Adipocyte (in vitro differentiated cells): ENCODE results near the gene HELQ.
"Not testable (repeated sequence)": the region's sequence is repeated elsewhere in the genome, so short reads cannot be mapped to it uniquely, and the experiment has no call there.

Experiments used
- DNase-seq: peaks from one replicate; pipeline ENCODE4 v3.0.0-alpha.2; 2015; ENCODE audit warnings: low read depth
- H3K27me3 ChIP-seq: replicated peaks from 2 replicates; pipeline ENCODE4 v1.7.0; 2013; ENCODE audit warnings: mild to moderate bottlenecking, low read length, moderate library complexity; ENCODE audit not compliant: control insufficient read depth, insufficient read depth
- H3K36me3 ChIP-seq: 2 replicates; pipeline ENCODE4 v1.7.0; 2013; ENCODE audit warnings: low read length, mild to moderate bottlenecking, moderate library complexity; ENCODE audit not compliant: control insufficient read depth, insufficient read depth, severe bottlenecking
- H3K4me1 ChIP-seq: 2 replicates; pipeline ENCODE4 v1.7.0; 2013; ENCODE audit warnings: mild to moderate bottlenecking, low read length, moderate library complexity; ENCODE audit not compliant: control insufficient read depth, insufficient read depth
- H3K4me3 ChIP-seq: 2 replicates; pipeline ENCODE4 v1.7.0; 2013; ENCODE audit warnings: mild to moderate bottlenecking, low read length, moderate library complexity
- H3K9ac ChIP-seq: 2 replicates; pipeline ENCODE4 v1.7.0; 2013; ENCODE audit warnings: mild to moderate bottlenecking, low read length, moderate library complexity
- H3K9me3 ChIP-seq: 2 replicates; pipeline ENCODE4 v1.7.0; 2013; ENCODE audit warnings: mild to moderate bottlenecking, low read length, moderate library complexity; ENCODE audit not compliant: control insufficient read depth

HELQ gene

DNA sequence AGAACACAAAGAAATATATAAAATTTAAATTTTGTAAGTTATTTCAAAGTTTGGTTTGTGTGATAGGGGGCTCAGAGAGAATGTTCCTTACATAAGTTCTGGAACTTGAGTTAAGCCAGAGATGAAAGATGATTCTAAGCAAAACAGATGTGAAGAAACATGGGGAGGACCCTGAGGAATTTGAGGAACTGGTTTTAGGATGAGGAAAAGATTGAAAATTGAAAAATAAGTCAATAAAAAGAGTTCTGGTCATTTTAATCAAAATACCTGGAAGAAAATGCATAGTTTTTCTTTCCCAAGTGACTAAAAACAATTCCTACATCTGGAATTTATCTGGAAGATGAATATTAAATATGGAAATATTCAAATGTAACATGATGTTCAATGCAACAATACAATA is 37.4 kb downstream of the HELQ start:
- H3K4me1 ChIP-seq = no peaks in the 10 kb centered on the region
- no peak for DNase-seq
- H3K36me3 ChIP-seq = peaks cover 81% of the 10 kb centered on the region
- H3K27me3 ChIP-seq = no peaks in the 10 kb centered on the region
- H3K4me3 ChIP-seq = no peak overlapping the region
- no peaks in the 10 kb centered on the region for H3K9me3 ChIP-seq
- no peak overlapping the region for H3K9ac ChIP-seq

GRCh38 chr4:83417566-83417965 is 38.1 kb downstream of the HELQ start:
- Histone ChIP-seq H3K27me3 (no peaks in the 10 kb centered on the region), H3K9me3 (no peaks in the 10 kb centered on the region), H3K4me3 (no peak overlapping the region), H3K36me3 (peaks cover 83% of the 10 kb centered on the region), H3K4me1 (no peaks in the 10 kb centered on the region), H3K9ac (no peak overlapping the region)
- DNase-seq = no peak

- Histone ChIP-seq H3K9me3 (no peaks in the 10 kb centered on the region), H3K36me3 (peaks cover 74% of the 10 kb centered on the region), H3K9ac (no peak overlapping the region), H3K27me3 (no peaks in the 10 kb centered on the region), H3K4me3 (no peak overlapping the region), H3K4me1 (no peaks in the 10 kb centered on the region)
- no peak for DNase-seq
These were observed 41.9 kb downstream of the HELQ start for GRCh38 chr4:83413676-83414075.

DNA sequence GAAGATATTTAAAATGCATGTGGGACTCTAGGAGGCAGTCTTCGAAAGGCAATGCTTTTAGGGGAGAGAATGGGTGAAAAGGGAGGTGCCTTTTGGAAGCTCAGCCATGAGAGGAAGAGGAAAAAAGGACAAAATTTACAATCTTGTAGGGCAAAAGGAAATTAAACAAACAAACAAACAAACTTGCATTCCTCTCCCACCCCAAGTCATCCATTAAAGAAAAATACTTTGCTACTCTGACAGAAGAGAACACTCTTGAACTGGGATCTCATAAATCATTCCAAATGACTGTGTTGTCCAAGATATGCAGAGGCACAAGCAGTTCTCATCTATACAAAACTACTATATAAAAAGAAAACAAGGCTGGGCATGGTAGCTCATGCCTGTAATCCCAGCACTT is 46.7 kb downstream of the HELQ start:
- H3K9me3 ChIP-seq = no peaks in the 10 kb centered on the region
- H3K36me3 ChIP-seq = peaks cover 47% of the 10 kb centered on the region
- H3K4me1 ChIP-seq = peaks cover 2% of the 10 kb centered on the region
- H3K9ac ChIP-seq = no peak overlapping the region
- H3K27me3 ChIP-seq = no peaks in the 10 kb centered on the region
- H3K4me3 ChIP-seq = no peak overlapping the region
- DNase-seq = no peak

DNA sequence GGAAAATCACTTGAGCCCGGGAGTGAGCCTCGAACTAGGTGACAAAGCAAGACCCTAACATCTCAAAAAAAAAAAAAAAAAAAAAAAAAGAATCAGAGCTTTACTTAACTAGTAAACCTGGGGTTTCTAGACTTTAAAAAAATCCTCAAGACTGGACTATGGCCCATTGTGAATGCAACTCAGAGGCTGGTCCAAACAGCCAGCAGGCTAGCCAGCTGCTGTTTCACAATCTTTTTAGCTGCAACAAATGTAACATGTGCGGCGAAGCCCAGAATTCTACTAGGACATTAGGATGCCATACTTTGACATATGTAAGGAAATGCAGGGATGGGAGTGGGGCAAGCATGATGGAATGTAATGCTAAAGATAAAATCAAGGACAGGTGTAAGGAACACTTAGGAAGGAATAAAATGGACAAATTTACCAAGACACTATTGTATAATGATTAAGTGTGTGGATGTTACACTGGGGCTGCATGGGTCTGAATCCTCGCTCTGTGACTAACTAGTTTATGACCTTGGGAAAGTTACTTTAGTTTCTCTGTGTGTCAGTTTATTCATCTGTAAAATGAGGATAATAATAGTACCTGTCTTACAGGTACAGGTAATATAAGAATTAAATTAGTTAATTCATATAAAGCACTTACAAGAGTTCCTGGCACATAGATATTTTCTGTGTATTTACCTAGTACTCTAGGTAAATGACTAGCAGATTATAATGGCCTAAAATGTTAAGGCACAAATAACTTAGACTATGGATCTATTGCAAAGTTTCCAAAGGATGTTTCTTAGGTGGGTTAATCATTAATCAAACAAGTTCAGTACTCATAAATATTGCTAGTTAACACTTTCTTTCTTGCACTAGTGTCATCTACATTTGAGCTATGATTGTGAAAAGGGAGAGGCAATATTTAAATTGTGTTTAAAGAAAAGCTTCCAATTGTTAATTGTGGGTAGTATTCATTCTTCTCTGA is 49.5 kb downstream of the HELQ start:
- Histone ChIP-seq H3K9me3 (no peaks in the 10 kb centered on the region), H3K27me3 (no peaks in the 10 kb centered on the region), H3K36me3 (peaks cover 29% of the 10 kb centered on the region), H3K9ac (no peak overlapping the region), H3K4me3 (no peak overlapping the region), H3K4me1 (peaks cover 2% of the 10 kb centered on the region)
- no peak for DNase-seq

DNA sequence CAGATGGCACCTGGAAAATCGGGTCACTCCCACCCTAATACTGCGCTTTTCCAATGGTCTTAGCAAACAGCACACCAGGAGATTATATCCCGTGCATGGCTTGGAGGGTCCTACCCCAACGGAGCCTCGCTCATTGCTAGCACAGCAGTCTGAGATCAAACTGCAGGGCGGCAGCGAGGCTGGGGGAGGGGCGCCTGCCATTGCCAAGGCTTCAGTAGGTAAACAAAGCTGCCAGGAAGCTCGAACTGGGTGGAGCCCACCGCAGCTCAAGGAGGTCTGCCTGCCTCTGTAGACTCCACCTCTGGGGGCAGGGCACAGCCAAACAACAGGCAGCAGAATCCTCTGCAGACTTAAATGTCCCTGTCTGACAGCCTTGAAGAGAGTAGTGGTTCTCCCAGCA is 57.5 kb downstream of the HELQ start:
- not testable (repeated sequence) for H3K9ac ChIP-seq, H3K9me3 ChIP-seq, H3K27me3 ChIP-seq, H3K4me3 ChIP-seq, H3K36me3 ChIP-seq, DNase-seq, H3K4me1 ChIP-seq

DNA sequence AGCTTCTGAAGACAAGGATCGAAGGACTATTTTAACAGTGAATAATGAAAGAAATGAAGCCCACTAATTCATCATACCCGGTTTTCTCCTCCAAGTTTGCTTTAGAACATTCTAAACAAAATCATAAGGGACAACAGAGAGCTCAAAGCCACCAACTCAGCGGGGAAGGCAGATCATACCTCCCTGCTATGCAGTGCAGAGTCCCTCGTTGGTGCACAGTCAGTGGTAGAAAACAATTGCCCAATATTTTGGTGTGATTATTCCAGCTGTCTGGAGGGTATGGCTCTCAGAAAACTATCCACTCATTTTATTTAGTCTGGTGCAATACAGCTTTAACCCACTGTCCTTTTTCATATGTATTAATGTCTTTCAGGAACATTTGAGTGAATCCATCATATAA is 61.7 kb downstream of the HELQ start:
- no peaks in the 10 kb centered on the region for H3K27me3 ChIP-seq
- no peak overlapping the region for H3K9ac ChIP-seq
- no peaks in the 10 kb centered on the region for H3K9me3 ChIP-seq
- H3K4me1 ChIP-seq = no peaks in the 10 kb centered on the region
- H3K4me3 ChIP-seq = no peak overlapping the region
- no peaks in the 10 kb centered on the region for H3K36me3 ChIP-seq
- no peak for DNase-seq

- no peak for DNase-seq
- H3K4me3 ChIP-seq = no peak overlapping the region
- H3K9ac ChIP-seq = no peak overlapping the region
- peaks cover 5% of the 10 kb centered on the region for H3K4me1 ChIP-seq
- no peaks in the 10 kb centered on the region for H3K9me3 ChIP-seq
- H3K27me3 ChIP-seq = no peaks in the 10 kb centered on the region
- no peaks in the 10 kb centered on the region for H3K36me3 ChIP-seq
These were observed 63.1 kb downstream of the HELQ start for GRCh38 chr4:83392562-83392961.

- Histone ChIP-seq H3K27me3 (no peaks in the 10 kb centered on the region), H3K9ac (no peak overlapping the region), H3K4me3 (no peak overlapping the region), H3K9me3 (no peaks in the 10 kb centered on the region), H3K36me3 (no peaks in the 10 kb centered on the region), H3K4me1 (peaks cover 12% of the 10 kb centered on the region)
- no peak for DNase-seq
These were observed 64.7 kb downstream of the HELQ start for GRCh38 chr4:83390944-83391343.

- DNase-seq = no peak
- Histone ChIP-seq H3K27me3 (no peaks in the 10 kb centered on the region), H3K4me1 (peaks cover 12% of the 10 kb centered on the region), H3K9me3 (no peaks in the 10 kb centered on the region), H3K36me3 (no peaks in the 10 kb centered on the region), H3K4me3 (no peak overlapping the region), H3K9ac (no peak overlapping the region)
These were observed 65.7 kb downstream of the HELQ start for GRCh38 chr4:83389756-83390505.

GRCh38 chr4:83389037-83389720 is 66.4 kb downstream of the HELQ start:
- Histone ChIP-seq H3K4me3 (no peak overlapping the region), H3K27me3 (no peaks in the 10 kb centered on the region), H3K4me1 (peaks cover 12% of the 10 kb centered on the region), H3K9me3 (no peaks in the 10 kb centered on the region), H3K9ac (no peak overlapping the region), H3K36me3 (no peaks in the 10 kb centered on the region)
- no peak for DNase-seq
